GM06990 (cell line): Measurements from ENCODE around the gene FGF12.
"Not testable (repeated sequence)": the region's sequence is repeated elsewhere in the genome, so short reads cannot be mapped to it uniquely, and the experiment has no call there.

ENCODE experiments used
- DNase-seq: peaks from one replicate; pipeline ENCODE4 v3.0.0-alpha.2; 2011; ENCODE audit not compliant: insufficient read length; ENCODE audit errors: extremely low read depth
- H3K27me3 ChIP-seq: replicated peaks from 2 replicates; pipeline ENCODE4 v1.6.0; 2011; ENCODE audit warnings: low read length; ENCODE audit not compliant: control insufficient read depth, insufficient read depth
- H3K36me3 ChIP-seq: 2 replicates; pipeline ENCODE4 v1.5.1; 2011; ENCODE audit warnings: low read length; ENCODE audit not compliant: control insufficient read depth, insufficient read depth
- H3K4me3 ChIP-seq: replicated peaks from 2 replicates; pipeline ENCODE4 v1.5.1; 2011; ENCODE audit warnings: low read depth, mild to moderate bottlenecking, control low read depth, low read length
- TF ChIP-seq, protein P1 (sequence below): IDR thresholded peaks from 2 replicates; pipeline ENCODE4 v1.5.1; 2011; ENCODE audit warnings: low read length, control low read depth, mild to moderate bottlenecking, inconsistent platforms; ENCODE audit not compliant: insufficient read depth, poor library complexity, severe bottlenecking

Gene FGF12

DNA sequence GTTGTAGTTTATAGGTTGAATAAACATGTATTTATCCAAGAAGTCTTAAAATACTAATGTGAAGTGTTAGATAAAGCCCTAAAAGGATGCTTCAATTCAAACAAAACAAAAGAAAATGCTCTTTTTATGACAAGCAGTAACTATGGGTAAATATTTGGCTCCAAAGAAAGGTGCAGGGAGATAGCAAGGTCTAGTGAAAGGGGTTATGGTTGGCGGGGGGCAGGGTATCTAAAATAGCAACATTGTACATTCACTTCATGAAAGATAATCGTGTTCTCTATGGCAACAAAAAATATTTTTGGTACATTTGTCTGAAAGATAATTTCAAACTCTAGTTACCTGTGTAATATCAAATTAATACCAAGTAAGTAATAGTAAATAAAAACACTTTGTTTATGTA is 149.5 kb downstream of the FGF12 start:
- H3K36me3 ChIP-seq, result no peaks in the 10 kb centered on the region
- H3K27me3 ChIP-seq, result no peaks in the 10 kb centered on the region
- DNase-seq, result no peak
- H3K4me3 ChIP-seq, result no peak overlapping the region
- TF ChIP-seq, protein P1, sequence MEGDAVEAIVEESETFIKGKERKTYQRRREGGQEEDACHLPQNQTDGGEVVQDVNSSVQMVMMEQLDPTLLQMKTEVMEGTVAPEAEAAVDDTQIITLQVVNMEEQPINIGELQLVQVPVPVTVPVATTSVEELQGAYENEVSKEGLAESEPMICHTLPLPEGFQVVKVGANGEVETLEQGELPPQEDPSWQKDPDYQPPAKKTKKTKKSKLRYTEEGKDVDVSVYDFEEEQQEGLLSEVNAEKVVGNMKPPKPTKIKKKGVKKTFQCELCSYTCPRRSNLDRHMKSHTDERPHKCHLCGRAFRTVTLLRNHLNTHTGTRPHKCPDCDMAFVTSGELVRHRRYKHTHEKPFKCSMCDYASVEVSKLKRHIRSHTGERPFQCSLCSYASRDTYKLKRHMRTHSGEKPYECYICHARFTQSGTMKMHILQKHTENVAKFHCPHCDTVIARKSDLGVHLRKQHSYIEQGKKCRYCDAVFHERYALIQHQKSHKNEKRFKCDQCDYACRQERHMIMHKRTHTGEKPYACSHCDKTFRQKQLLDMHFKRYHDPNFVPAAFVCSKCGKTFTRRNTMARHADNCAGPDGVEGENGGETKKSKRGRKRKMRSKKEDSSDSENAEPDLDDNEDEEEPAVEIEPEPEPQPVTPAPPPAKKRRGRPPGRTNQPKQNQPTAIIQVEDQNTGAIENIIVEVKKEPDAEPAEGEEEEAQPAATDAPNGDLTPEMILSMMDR, result no peak

GRCh38 chr3:192577271-192577670 is 150.1 kb downstream of the FGF12 start:
- Histone ChIP-seq H3K4me3 (no peak overlapping the region), H3K27me3 (no peaks in the 10 kb centered on the region), H3K36me3 (no peaks in the 10 kb centered on the region)
- DNase-seq, result no peak
- TF ChIP-seq, protein P1, result no peak

DNA sequence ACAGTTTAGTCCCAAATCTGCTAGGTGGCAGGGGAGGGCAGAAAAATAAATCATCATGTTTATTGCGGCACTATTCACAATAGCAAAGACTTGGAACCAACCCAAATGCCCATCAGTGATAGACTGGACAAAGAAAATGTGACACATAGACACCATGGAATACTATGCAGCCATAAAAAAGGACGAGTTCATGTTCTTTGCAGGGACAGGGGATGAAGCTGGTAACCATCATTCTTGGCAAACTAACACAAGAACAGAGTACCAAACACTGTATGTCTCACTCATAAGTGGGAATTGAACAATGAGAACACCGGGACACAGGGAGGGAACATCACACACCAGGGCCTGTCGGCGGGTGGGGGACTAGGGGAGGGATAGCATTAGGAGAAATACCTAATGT is 150.6 kb downstream of the FGF12 start:
- not testable (repeated sequence) for H3K36me3 ChIP-seq, H3K27me3 ChIP-seq, DNase-seq, H3K4me3 ChIP-seq

DNA sequence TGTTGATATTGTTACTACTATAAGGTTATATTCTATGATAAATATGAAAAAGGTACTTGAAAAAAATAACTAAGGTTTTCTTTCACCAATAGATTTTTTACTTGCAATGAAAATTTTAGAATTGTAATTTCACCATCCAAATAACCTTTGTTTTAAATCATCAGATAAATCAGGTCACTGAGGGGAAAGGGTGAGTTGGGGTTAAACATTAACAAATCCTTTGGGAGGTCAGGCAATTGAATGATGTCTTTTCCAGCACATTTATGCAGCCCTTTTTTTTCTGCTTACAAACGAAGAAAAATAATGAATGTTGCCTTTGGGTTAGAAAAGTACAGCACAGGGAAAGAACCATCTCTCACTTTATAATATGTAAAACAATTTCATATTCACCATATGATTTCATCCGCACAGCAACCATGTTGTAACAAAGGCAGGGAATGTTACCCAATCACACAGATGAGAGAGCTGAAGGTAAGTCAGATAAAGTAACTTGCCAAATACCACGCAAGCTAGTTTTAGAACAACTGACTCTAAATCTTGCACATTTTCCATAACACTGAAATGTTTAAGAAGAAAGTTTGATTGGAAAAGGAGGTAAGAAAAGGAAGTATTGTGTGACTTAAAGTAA is 151.3 kb downstream of the FGF12 start:
- TF ChIP-seq, protein P1, result no peak
- Histone ChIP-seq H3K36me3 (no peaks in the 10 kb centered on the region), H3K4me3 (no peak overlapping the region), H3K27me3 (no peaks in the 10 kb centered on the region)
- no peak for DNase-seq

GRCh38 chr3:192573240-192573639 is 154.1 kb downstream of the FGF12 start:
- Histone ChIP-seq H3K4me3 (no peak overlapping the region), H3K27me3 (no peaks in the 10 kb centered on the region)

More at GRCh38 chr3:192573240-192573639, 154.1 kb downstream of the FGF12 start:
- TF ChIP-seq, protein P1, result no peak
- DNase-seq, result no peak
- no peaks in the 10 kb centered on the region for H3K36me3 ChIP-seq
